ENCODE measurements around the gene LACTBL1. TPM values are rescaled to one million over a fixed set of nuclear protein-coding genes. Genes with fewer than 3 reads are reported as not detected.

Gene LACTBL1
- total and polyA plus RNA-seq, 2 donors (not counting 1 experiment from before 2014, with no cell fraction given): not detected

- Histone ChIP-seq H3K79me2 (ENCODE audit: control insufficient read depth, insufficient read depth, low read length) (no peaks in the 10 kb centered on the region), H4K20me1 (ENCODE audit: control insufficient read depth, insufficient read depth, low read length, poor library complexity, severe bottlenecking) (no peaks in the 10 kb centered on the region), H3K4me3 (ENCODE audit: control extremely low read depth in 1 of 5, extremely low read depth in 1 of 5, insufficient read depth in 1 of 5, low read depth in 2 of 5, low read length in 4 of 5) (no peak overlapping the region), H2AFZ (ENCODE audit: insufficient read depth, low read depth, low read length, poor library complexity, severe bottlenecking) (no peak overlapping the region), H3K9ac (ENCODE audit: low read length) (no peak overlapping the region), H3K9me3 (ENCODE audit: control extremely low read depth in 1 of 3, control insufficient read depth in 2 of 3, insufficient read depth in 1 of 3, low read length in 2 of 3) (no peaks in the 10 kb centered on the region), H3K36me3 (replicated peaks in 1 of 2; ENCODE audit: control extremely low read depth in 1 of 2, control insufficient read depth in 1 of 2, extremely low read depth in 1 of 2, insufficient read depth in 2 of 2, low read length in 1 of 2) (no peaks in the 10 kb centered on the region), H3K4me1 (ENCODE audit: control insufficient read depth in 2 of 2, insufficient read depth in 2 of 2, low read length in 2 of 2) (no peaks in the 10 kb centered on the region), H3K27me3 (replicated peaks in 1 of 4; ENCODE audit: control extremely low read depth in 1 of 4, control insufficient read depth in 3 of 4, insufficient read depth in 4 of 4, low read length in 3 of 4) (peaks cover 0 to 2% (median under 1%) of the 10 kb centered on the region in 4 experiments), H3K27ac (ENCODE audit: low read length in 2 of 2) (no peak overlapping the region), H3K4me2 (replicated peaks; ENCODE audit: low read depth, low read length, poor library complexity, severe bottlenecking) (no peak overlapping the region)
- TF ChIP-seq, protein P1, sequence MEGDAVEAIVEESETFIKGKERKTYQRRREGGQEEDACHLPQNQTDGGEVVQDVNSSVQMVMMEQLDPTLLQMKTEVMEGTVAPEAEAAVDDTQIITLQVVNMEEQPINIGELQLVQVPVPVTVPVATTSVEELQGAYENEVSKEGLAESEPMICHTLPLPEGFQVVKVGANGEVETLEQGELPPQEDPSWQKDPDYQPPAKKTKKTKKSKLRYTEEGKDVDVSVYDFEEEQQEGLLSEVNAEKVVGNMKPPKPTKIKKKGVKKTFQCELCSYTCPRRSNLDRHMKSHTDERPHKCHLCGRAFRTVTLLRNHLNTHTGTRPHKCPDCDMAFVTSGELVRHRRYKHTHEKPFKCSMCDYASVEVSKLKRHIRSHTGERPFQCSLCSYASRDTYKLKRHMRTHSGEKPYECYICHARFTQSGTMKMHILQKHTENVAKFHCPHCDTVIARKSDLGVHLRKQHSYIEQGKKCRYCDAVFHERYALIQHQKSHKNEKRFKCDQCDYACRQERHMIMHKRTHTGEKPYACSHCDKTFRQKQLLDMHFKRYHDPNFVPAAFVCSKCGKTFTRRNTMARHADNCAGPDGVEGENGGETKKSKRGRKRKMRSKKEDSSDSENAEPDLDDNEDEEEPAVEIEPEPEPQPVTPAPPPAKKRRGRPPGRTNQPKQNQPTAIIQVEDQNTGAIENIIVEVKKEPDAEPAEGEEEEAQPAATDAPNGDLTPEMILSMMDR (IDR thresholded peaks at IDR 0.05): no peak
- TF ChIP-seq EZH2 (IDR thresholded peaks at IDR 0.05; ENCODE audit: borderline replicate concordance, insufficient read depth, low read depth, low read length, poor library complexity, severe bottlenecking): no peak
- Mint-ChIP-seq H3K27ac (no peak overlapping the region), H3K9me3 (ENCODE audit: insufficient read depth) (no peaks in the 10 kb centered on the region), H3K27me3 (peaks cover 15% of the 10 kb centered on the region), H3K4me1 (no peaks in the 10 kb centered on the region), H3K4me3 (no peak overlapping the region)
- ChIA-PET CTCF (no interaction called here), POLR2A (no interaction called here)
- 88% methylated on average over 4 of the region's 4 CpGs for WGBS (ENCODE audit: insufficient coverage)
- intact Hi-C loops (cut with micrococcal nuclease): no loop called here
- no peak for ATAC-seq (ENCODE audit: low read depth)
- DNase-seq: no peak
Measured at GRCh38 chr1:22918644-22919043, 54.0 kb downstream of the LACTBL1 start.

GRCh38 chr1:22917989-22918388 lies 54.7 kb downstream of the LACTBL1 start:
- H3K9me3 ChIP-seq (ENCODE audit: control extremely low read depth in 1 of 3, control insufficient read depth in 2 of 3, insufficient read depth in 1 of 3, low read length in 2 of 3): no peaks in the 10 kb centered on the region
- no peak overlapping the region for H3K4me2 ChIP-seq (replicated peaks; ENCODE audit: low read depth, low read length, poor library complexity, severe bottlenecking)
- no peaks in the 10 kb centered on the region for H3K79me2 ChIP-seq (ENCODE audit: control insufficient read depth, insufficient read depth, low read length)
- H3K4me3 ChIP-seq (ENCODE audit: control extremely low read depth in 1 of 5, extremely low read depth in 1 of 5, insufficient read depth in 1 of 5, low read depth in 2 of 5, low read length in 4 of 5): no peak overlapping the region
- no peak for ATAC-seq (ENCODE audit: low read depth)
- no peaks in the 10 kb centered on the region for H4K20me1 ChIP-seq (ENCODE audit: control insufficient read depth, insufficient read depth, low read length, poor library complexity, severe bottlenecking)
- Mint-ChIP-seq H3K4me1 (no peaks in the 10 kb centered on the region), H3K27ac (no peak overlapping the region), H3K27me3 (peaks cover 15% of the 10 kb centered on the region), H3K9me3 (ENCODE audit: insufficient read depth) (no peaks in the 10 kb centered on the region), H3K4me3 (no peak overlapping the region)
- ChIA-PET POLR2A (no interaction called here), CTCF (no interaction called here)
- intact Hi-C loops (cut with micrococcal nuclease): no loop called here
- H2AFZ ChIP-seq (ENCODE audit: insufficient read depth, low read depth, low read length, poor library complexity, severe bottlenecking): no peak overlapping the region
- WGBS (ENCODE audit: insufficient coverage): 88% methylated on average over 5 of the region's 5 CpGs
- peaks cover 0 to 2% (median under 1%) of the 10 kb centered on the region in 4 experiments for H3K27me3 ChIP-seq (replicated peaks in 1 of 4; ENCODE audit: control extremely low read depth in 1 of 4, control insufficient read depth in 3 of 4, insufficient read depth in 4 of 4, low read length in 3 of 4)
- H3K36me3 ChIP-seq (replicated peaks in 1 of 2; ENCODE audit: control extremely low read depth in 1 of 2, control insufficient read depth in 1 of 2, extremely low read depth in 1 of 2, insufficient read depth in 2 of 2, low read length in 1 of 2): no peaks in the 10 kb centered on the region
- H3K27ac ChIP-seq (ENCODE audit: low read length in 2 of 2): no peak overlapping the region
- no peaks in the 10 kb centered on the region for H3K4me1 ChIP-seq (ENCODE audit: control insufficient read depth in 2 of 2, insufficient read depth in 2 of 2, low read length in 2 of 2)
- no peak overlapping the region for H3K9ac ChIP-seq (ENCODE audit: low read length)
- no peak for DNase-seq
- TF ChIP-seq EZH2 (IDR thresholded peaks at IDR 0.05; ENCODE audit: borderline replicate concordance, insufficient read depth, low read depth, low read length, poor library complexity, severe bottlenecking): no peak
- TF ChIP-seq, protein P1 (IDR thresholded peaks at IDR 0.05): no peak
